ENCODE data around the gene DRC7.

DNA sequence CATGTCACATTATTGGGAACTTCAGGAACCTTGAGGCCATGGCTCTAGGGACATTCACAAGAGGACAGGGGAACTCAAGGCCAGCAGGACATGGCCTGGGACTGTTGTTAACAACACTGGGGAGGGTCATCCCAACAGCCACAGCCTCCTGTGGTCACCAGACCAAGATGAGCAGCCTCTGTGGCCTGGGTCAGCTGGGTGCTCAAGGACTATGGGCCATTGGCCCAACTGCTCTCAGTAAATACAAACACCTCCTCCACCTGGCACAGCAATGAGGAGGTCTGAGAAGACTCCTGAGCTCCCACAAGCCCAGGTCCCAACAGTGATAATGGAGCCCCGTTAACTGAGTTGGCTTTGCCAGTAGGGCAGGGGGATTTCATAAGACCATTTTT, 86.7 kb downstream of the DRC7 start:
- no peak for TF ChIP-seq TEAD4 (IDR thresholded peaks at IDR 0.05; ENCODE audit: borderline replicate concordance, insufficient read depth)
- TF ChIP-seq, protein P1, sequence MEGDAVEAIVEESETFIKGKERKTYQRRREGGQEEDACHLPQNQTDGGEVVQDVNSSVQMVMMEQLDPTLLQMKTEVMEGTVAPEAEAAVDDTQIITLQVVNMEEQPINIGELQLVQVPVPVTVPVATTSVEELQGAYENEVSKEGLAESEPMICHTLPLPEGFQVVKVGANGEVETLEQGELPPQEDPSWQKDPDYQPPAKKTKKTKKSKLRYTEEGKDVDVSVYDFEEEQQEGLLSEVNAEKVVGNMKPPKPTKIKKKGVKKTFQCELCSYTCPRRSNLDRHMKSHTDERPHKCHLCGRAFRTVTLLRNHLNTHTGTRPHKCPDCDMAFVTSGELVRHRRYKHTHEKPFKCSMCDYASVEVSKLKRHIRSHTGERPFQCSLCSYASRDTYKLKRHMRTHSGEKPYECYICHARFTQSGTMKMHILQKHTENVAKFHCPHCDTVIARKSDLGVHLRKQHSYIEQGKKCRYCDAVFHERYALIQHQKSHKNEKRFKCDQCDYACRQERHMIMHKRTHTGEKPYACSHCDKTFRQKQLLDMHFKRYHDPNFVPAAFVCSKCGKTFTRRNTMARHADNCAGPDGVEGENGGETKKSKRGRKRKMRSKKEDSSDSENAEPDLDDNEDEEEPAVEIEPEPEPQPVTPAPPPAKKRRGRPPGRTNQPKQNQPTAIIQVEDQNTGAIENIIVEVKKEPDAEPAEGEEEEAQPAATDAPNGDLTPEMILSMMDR (IDR thresholded peaks at IDR 0.05): no peak
